GM13976 (cell line): ENCODE data around the gene GRIA4.

ENCODE experiments used
- DNase-seq: peaks from one replicate; pipeline ENCODE4 v3.0.0; 2012; ENCODE audit warnings: low spot score
- CTCF ChIP-seq: IDR thresholded peaks from 2 replicates; pipeline ENCODE4 v1.5.1; 2012; ENCODE audit warnings: borderline replicate concordance, mild to moderate bottlenecking; ENCODE audit not compliant: insufficient read depth; ENCODE audit errors: extremely low read depth, missing control alignments, control extremely low read depth
- in situ Hi-C: fragments of 300-500 bp; cut with MboI; formaldehyde crosslinking; loops from one replicate; pipeline ENCODE4 v1.12.0; 2022; ENCODE audit warnings: low sequenced_read_pairs, mixed read lengths, inconsistent platforms; ENCODE audit not compliant: unreplicated experiment

The GRIA4 gene

DNA sequence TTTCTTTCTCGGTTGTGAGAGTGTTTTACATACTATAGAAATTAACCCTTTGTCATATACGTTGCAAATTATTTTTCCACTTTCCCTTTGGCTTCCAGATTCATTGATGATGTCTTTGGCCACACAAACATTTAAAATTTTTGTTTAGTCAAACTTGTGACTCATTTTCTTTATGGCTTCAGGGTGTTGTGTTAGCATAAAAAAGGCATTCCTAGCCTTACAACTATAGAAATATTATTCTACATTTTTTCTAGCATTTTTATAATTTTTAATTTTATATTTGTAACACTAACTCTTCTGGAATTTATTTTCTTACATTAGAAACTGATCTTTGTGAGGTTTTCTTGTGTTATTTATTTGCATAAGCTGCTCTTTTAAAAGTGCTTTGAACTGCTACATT is 12.1 kb downstream of the GRIA4 start:
- no peak for DNase-seq
- in situ Hi-C loops: no loop called here
- TF ChIP-seq CTCF: no peak

DNA sequence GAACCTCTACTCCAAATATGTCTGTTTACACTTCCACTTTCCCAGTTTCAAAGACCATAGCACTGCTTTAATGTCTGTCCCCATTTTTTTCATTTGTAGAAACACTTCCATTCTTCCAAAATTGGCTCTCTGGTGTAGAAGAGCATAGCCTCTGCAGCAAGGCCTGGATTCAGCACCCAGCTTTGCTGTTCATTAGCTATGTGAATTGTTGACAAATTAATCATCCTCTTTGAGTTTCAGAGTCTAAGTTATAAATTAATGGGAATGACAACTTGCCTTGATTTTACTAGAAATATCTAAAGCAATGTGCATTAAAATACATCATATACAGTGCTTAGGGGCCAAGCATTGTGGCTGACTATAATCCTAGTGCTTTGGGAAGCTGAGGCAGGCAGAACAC is 22.4 kb downstream of the GRIA4 start:
- TF ChIP-seq CTCF: no peak
- in situ Hi-C loops: no loop called here
- no peak for DNase-seq

- in situ Hi-C loops: no loop called here
- no peak for DNase-seq
- no peak for TF ChIP-seq CTCF
These were observed 25.6 kb downstream of the GRIA4 start for GRCh38 chr11:105635466-105635865.

GRCh38 chr11:105636496-105636895 is 26.6 kb downstream of the GRIA4 start:
- TF ChIP-seq CTCF: no peak
- no peak for DNase-seq
- in situ Hi-C loops: no loop called here

DNA sequence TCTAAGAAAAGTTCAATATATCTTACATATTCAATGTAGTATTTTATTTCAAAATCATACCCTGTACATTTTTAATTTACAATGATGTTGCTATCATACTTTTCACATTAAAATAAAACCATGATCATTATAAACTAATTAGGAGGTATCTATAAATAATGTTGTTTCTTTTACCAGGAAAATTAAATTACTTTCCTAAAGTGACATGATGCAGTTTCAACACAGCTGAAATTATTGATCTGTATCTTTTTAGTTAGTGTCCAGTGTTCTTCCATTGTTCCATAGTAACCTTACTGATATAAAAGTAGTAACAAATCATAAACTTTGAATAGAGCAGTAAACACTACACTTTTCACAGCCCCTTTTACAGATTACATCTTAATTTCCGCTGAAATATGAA is 29.7 kb downstream of the GRIA4 start:
- no peak for TF ChIP-seq CTCF
- no peak for DNase-seq
- in situ Hi-C loops: no loop called here

- TF ChIP-seq CTCF: no peak
- in situ Hi-C loops: no loop called here
- no peak for DNase-seq
These were observed 31.6 kb downstream of the GRIA4 start for GRCh38 chr11:105641433-105641832.

GRCh38 chr11:105642870-105643269 is 33.0 kb downstream of the GRIA4 start:
- in situ Hi-C loops: no loop called here
- no peak for TF ChIP-seq CTCF
- DNase-seq: no peak
